ENCODE data around the gene TLCD5. TPM values are rescaled to one million over a fixed set of nuclear protein-coding genes. Genes with fewer than 3 reads are reported as not detected.

Gene TLCD5
- total and polyA plus RNA-seq, 2 donors (not counting 1 experiment from before 2014, with no cell fraction given) = 0.17 TPM; not detected in 1

DNA sequence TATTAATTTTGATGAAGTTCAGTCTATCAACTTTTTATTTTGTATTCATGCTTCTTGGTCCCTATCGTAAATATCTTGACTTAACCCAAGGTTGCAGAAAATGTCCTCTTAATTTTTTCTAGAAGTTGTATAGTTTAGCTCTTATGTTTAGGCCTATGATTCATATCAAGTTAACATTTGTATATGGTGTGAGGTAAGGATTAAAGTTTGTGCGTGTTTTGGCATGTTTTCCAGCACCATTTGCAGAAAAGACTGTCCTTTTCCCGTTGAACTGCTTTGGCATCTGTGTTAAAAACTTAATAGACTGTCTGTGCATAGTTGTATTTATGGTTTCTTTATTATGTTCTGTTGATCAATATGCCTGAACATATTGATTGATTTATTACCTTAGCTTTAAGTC is 53.4 kb downstream of the TLCD5 start:
- Histone ChIP-seq H4K20me1 (ENCODE audit: control insufficient read depth, insufficient read depth, low read length, poor library complexity, severe bottlenecking) (peaks cover 4% of the 10 kb centered on the region), H3K27ac (ENCODE audit: low read length in 2 of 2) (no peak overlapping the region), H3K27me3 (replicated peaks in 1 of 4; ENCODE audit: control extremely low read depth in 1 of 4, control insufficient read depth in 3 of 4, insufficient read depth in 4 of 4, low read length in 3 of 4) (peaks cover 0 to under 1% (median 0%) of the 10 kb centered on the region in 4 experiments), H3K9me3 (ENCODE audit: control extremely low read depth in 1 of 3, control insufficient read depth in 2 of 3, insufficient read depth in 1 of 3, low read length in 2 of 3) (peaks cover 5 to 12% (median 5%) of the 10 kb centered on the region in 3 donors), H3K36me3 (replicated peaks in 1 of 2; ENCODE audit: control extremely low read depth in 1 of 2, control insufficient read depth in 1 of 2, extremely low read depth in 1 of 2, insufficient read depth in 2 of 2, low read length in 1 of 2) (no peaks in the 10 kb centered on the region), H2AFZ (ENCODE audit: insufficient read depth, low read depth, low read length, poor library complexity, severe bottlenecking) (no peak overlapping the region), H3K4me3 (ENCODE audit: control extremely low read depth in 1 of 5, extremely low read depth in 1 of 5, insufficient read depth in 1 of 5, low read depth in 2 of 5, low read length in 4 of 5) (no peak overlapping the region), H3K4me2 (replicated peaks; ENCODE audit: low read depth, low read length, poor library complexity, severe bottlenecking) (no peak overlapping the region), H3K9ac (ENCODE audit: low read length) (no peak overlapping the region), H3K4me1 (ENCODE audit: control insufficient read depth in 2 of 2, insufficient read depth in 2 of 2, low read length in 2 of 2) (peaks cover 0 to 3% of the 10 kb centered on the region in 2 donors), H3K79me2 (ENCODE audit: control insufficient read depth, insufficient read depth, low read length) (peaks cover 14% of the 10 kb centered on the region)
- ATAC-seq (ENCODE audit: low read depth) (no peak), DNase-seq (no peak)
- TF ChIP-seq EZH2 (IDR thresholded peaks at IDR 0.05; ENCODE audit: borderline replicate concordance, insufficient read depth, low read depth, low read length, poor library complexity, severe bottlenecking) (no peak), CTCF (IDR thresholded peaks at IDR 0.05) (no peak)
- Mint-ChIP-seq H3K27ac (no peak overlapping the region), H3K9me3 (ENCODE audit: insufficient read depth) (peaks cover 7% of the 10 kb centered on the region), H3K27me3 (peaks cover 3% of the 10 kb centered on the region), H3K4me1 (peaks cover 22% of the 10 kb centered on the region), H3K4me3 (no peak overlapping the region)
- POLR2A ChIA-PET = no interaction called here
- WGBS (ENCODE audit: insufficient coverage) = 100% methylated on average over 1 of the region's 3 CpGs
- CTCF ChIA-PET = no interaction called here
- intact Hi-C loops (cut with micrococcal nuclease) = no loop called here

- H2AFZ ChIP-seq (ENCODE audit: insufficient read depth, low read depth, low read length, poor library complexity, severe bottlenecking) = no peak overlapping the region
- peaks cover 19% of the 10 kb centered on the region for H3K79me2 ChIP-seq (ENCODE audit: control insufficient read depth, insufficient read depth, low read length)
- intact Hi-C loops (cut with micrococcal nuclease) = no loop called here
- H3K4me1 ChIP-seq (ENCODE audit: control insufficient read depth in 2 of 2, insufficient read depth in 2 of 2, low read length in 2 of 2) = peaks cover 0 to 3% of the 10 kb centered on the region in 2 donors
- peaks cover 5 to 12% (median 5%) of the 10 kb centered on the region in 3 donors for H3K9me3 ChIP-seq (ENCODE audit: control extremely low read depth in 1 of 3, control insufficient read depth in 2 of 3, insufficient read depth in 1 of 3, low read length in 2 of 3)
- no peaks in the 10 kb centered on the region for H3K36me3 ChIP-seq (replicated peaks in 1 of 2; ENCODE audit: control extremely low read depth in 1 of 2, control insufficient read depth in 1 of 2, extremely low read depth in 1 of 2, insufficient read depth in 2 of 2, low read length in 1 of 2)
- no peak overlapping the region for H3K4me3 Mint-ChIP-seq
- no peak for TF ChIP-seq EZH2 (IDR thresholded peaks at IDR 0.05; ENCODE audit: borderline replicate concordance, insufficient read depth, low read depth, low read length, poor library complexity, severe bottlenecking)
- TF ChIP-seq CTCF (IDR thresholded peaks at IDR 0.05) = no peak
- DNase-seq = no peak
- no peak overlapping the region for H3K4me2 ChIP-seq (replicated peaks; ENCODE audit: low read depth, low read length, poor library complexity, severe bottlenecking)
- peaks cover 3% of the 10 kb centered on the region for H3K27me3 Mint-ChIP-seq
- WGBS (ENCODE audit: insufficient coverage) = 90% methylated on average over 2 of the region's 7 CpGs
- H3K4me3 ChIP-seq (ENCODE audit: control extremely low read depth in 1 of 5, extremely low read depth in 1 of 5, insufficient read depth in 1 of 5, low read depth in 2 of 5, low read length in 4 of 5) = no peak overlapping the region
- H3K27ac ChIP-seq (ENCODE audit: low read length in 2 of 2) = no peak overlapping the region
- peaks cover 7% of the 10 kb centered on the region for H3K9me3 Mint-ChIP-seq (ENCODE audit: insufficient read depth)
- peaks cover 0 to 2% (median 0%) of the 10 kb centered on the region in 4 experiments for H3K27me3 ChIP-seq (replicated peaks in 1 of 4; ENCODE audit: control extremely low read depth in 1 of 4, control insufficient read depth in 3 of 4, insufficient read depth in 4 of 4, low read length in 3 of 4)
- no peak overlapping the region for H3K27ac Mint-ChIP-seq
- H3K9ac ChIP-seq (ENCODE audit: low read length) = no peak overlapping the region
- ChIA-PET POLR2A (no interaction called here), CTCF (no interaction called here)
- H4K20me1 ChIP-seq (ENCODE audit: control insufficient read depth, insufficient read depth, low read length, poor library complexity, severe bottlenecking) = no peaks in the 10 kb centered on the region
- peaks cover 19% of the 10 kb centered on the region for H3K4me1 Mint-ChIP-seq
- ATAC-seq (ENCODE audit: low read depth) = no peak
Observed at GRCh38 chr11:120381401-120381800, 56.3 kb downstream of the TLCD5 start.

Small RNA genes lying within 50 kb of the gene (small RNA-seq; reads per million reads assigned to genes)
- gene RF00100 (ENCODE audit: insufficient read length, low read depth, low replicate concordance) = 27.7 reads per million, percentile 91 among the genes with 10 or more reads in this experiment

Other genes starting within 250 kb of the TLCD5 start
- not detected in 2 replicates for gene TRIM29, start 187.2 kb upstream of the TLCD5 start, total RNA-seq
- gene TRIM29, start 187.2 kb upstream of the TLCD5 start, polyA plus RNA-seq = not detected in 2 replicates
- gene OAF, start 114.3 kb upstream of the TLCD5 start, total RNA-seq = 0.92 and 1.3 TPM in 2 replicates
- 1.9 and 2.8 TPM in 2 replicates for gene OAF, start 114.3 kb upstream of the TLCD5 start, polyA plus RNA-seq
- gene POU2F3, start 85.2 kb upstream of the TLCD5 start, total RNA-seq = not detected in 2 replicates
- not detected in 2 replicates for gene POU2F3, start 85.2 kb upstream of the TLCD5 start, polyA plus RNA-seq
- 21.6 and 23.8 TPM in 2 replicates for gene ARHGEF12, start 11.1 kb downstream of the TLCD5 start, total RNA-seq
- gene ARHGEF12, start 11.1 kb downstream of the TLCD5 start, polyA plus RNA-seq = 2.0 and 2.3 TPM in 2 replicates
- gene GRIK4, start 186.4 kb downstream of the TLCD5 start, total RNA-seq = 0.27 TPM in 2 replicates
- 0.12 and 0.22 TPM in 2 replicates for gene GRIK4, start 186.4 kb downstream of the TLCD5 start, polyA plus RNA-seq

Data from B cell (primary cell).